HS-5 (cell line): ENCODE results near the gene TMEM132A.
"Not testable (repeated sequence)": the region's sequence is repeated elsewhere in the genome, so short reads cannot be mapped to it uniquely, and the experiment has no call there.

ENCODE experiments used
- DNase-seq: peaks from one replicate; pipeline ENCODE4 v3.0.0-alpha.2; 2012; ENCODE audit warnings: low read depth

Gene TMEM132A

GRCh38 chr11:60905047-60905446, 19.2 kb upstream of the TMEM132A start:
- no peak for DNase-seq

- no peak for DNase-seq
Measured at GRCh38 chr11:60905551-60906113, 18.6 kb upstream of the TMEM132A start.

GRCh38 chr11:60906132-60906972, 17.9 kb upstream of the TMEM132A start, which contains the start of gene PRPF19:
TSS of gene PRPF19 (minus strand) at chr11:60906585. CDS start at chr11:60906382, 203 bp downstream.
- DNase-seq = peak; percentile 89

- no peak for DNase-seq
Measured at GRCh38 chr11:60908803-60909202, 15.5 kb upstream of the TMEM132A start.

GRCh38 chr11:60909680-60910280, 14.5 kb upstream of the TMEM132A start:
- not testable (repeated sequence) for DNase-seq

GRCh38 chr11:60910281-60910687, 14.0 kb upstream of the TMEM132A start:
- DNase-seq = no peak

GRCh38 chr11:60910711-60911380, 13.4 kb upstream of the TMEM132A start:
- no peak for DNase-seq

- DNase-seq = no peak
Measured at GRCh38 chr11:60912223-60912850, 11.9 kb upstream of the TMEM132A start.

GRCh38 chr11:60912851-60913528, 11.3 kb upstream of the TMEM132A start:
- no peak for DNase-seq

- DNase-seq = peak; percentile 82
Measured at GRCh38 chr11:60913793-60914632, 10.2 kb upstream of the TMEM132A start, which contains the start of gene TMEM109. TSS of gene TMEM109 (plus strand) at chr11:60914158. CDS start at chr11:60919694, 5,536 bp downstream.

GRCh38 chr11:60914633-60915247, 9.5 kb upstream of the TMEM132A start:
- no peak for DNase-seq

GRCh38 chr11:60915248-60915914, 8.9 kb upstream of the TMEM132A start:
- no peak for DNase-seq

GRCh38 chr11:60916669-60917206, 7.5 kb upstream of the TMEM132A start:
- no peak for DNase-seq

- no peak for DNase-seq
Measured at GRCh38 chr11:60917267-60917666, 7.0 kb upstream of the TMEM132A start.

GRCh38 chr11:60918251-60918938, 5.9 kb upstream of the TMEM132A start:
- no peak for DNase-seq

- no peak for DNase-seq
Measured at GRCh38 chr11:60918939-60919265, 5.4 kb upstream of the TMEM132A start.

GRCh38 chr11:60919320-60919719, 4.9 kb upstream of the TMEM132A start:
- DNase-seq = no peak

- DNase-seq = no peak
Measured at GRCh38 chr11:60919956-60920355, 4.3 kb upstream of the TMEM132A start.

GRCh38 chr11:60921259-60921658, 3.0 kb upstream of the TMEM132A start:
- DNase-seq = no peak
